PC-3 (cell line): ENCODE data around the gene TCAP. TPM values are rescaled to one million over a fixed set of nuclear protein-coding genes. Genes with fewer than 3 reads are reported as not detected.

ENCODE experiments used
- ATAC-seq: fragments of 200-7000 bp; cut with Tn5 transposase; 2 replicates; pipeline ENCODE4 v1.9.1; 2020; ENCODE audit warnings: mild to moderate bottlenecking, moderate library complexity
- BruUV-seq: library from RNA; stranded (reverse); fragments of 400-500 nt; replicated peaks from 2 replicates; lab custom pipeline; 2021; lab: Mats Ljungman, UMichigan
- CTCF ChIA-PET: fragments of 300-600 bp; sonication (Branson Sonifier 250); formaldehyde crosslinking; loops from one replicate; lab custom pipeline; 2022; ENCODE audit warnings: antibody characterized with exemption; lab: Charles Lee
- POLR2A ChIA-PET: fragments of 300-600 bp; sonication (Branson Sonifier 250); formaldehyde crosslinking; loops from one replicate; lab custom pipeline; 2022; ENCODE audit warnings: antibody characterized with exemption; ENCODE audit not compliant: unreplicated experiment; lab: Charles Lee
- DNase-seq: peaks from one replicate; pipeline ENCODE4 v3.0.0-alpha.2; 2015
- H2AFZ ChIP-seq: fragments of 300-600 bp; sonication (generic); 2 replicates; pipeline ENCODE4 v1.6.0; 2016; ENCODE audit warnings: antibody characterized with exemption, low read length
- H3F3A ChIP-seq: fragments of 300-600 bp; sonication (generic); one replicate; pipeline ENCODE4 v1.6.0; 2017; ENCODE audit warnings: antibody characterized with exemption, low read length, control low read depth, mild to moderate bottlenecking; ENCODE audit not compliant: unreplicated experiment
- H3K27ac ChIP-seq: fragments of 300-600 bp; sonication (generic); 2 replicates; pipeline ENCODE4 v1.5.1; 2016; ENCODE audit warnings: mild to moderate bottlenecking, low read length
- H3K27me3 ChIP-seq: fragments of 300-600 bp; sonication (generic); 2 replicates; pipeline ENCODE4 v1.6.1; 2016; ENCODE audit warnings: low read length, mixed read lengths
- H3K36me3 ChIP-seq: fragments of 300-600 bp; sonication (generic); 2 replicates; pipeline ENCODE4 v1.6.1; 2016; ENCODE audit warnings: low read depth, mixed run types, low read length, mixed read lengths
- H3K4me1 ChIP-seq: fragments of 300-600 bp; sonication (generic); 2 replicates; pipeline ENCODE4 v1.5.1; 2016; ENCODE audit warnings: low read length; ENCODE audit not compliant: insufficient read depth
- H3K4me2 ChIP-seq: fragments of 300-600 bp; sonication (generic); 2 replicates; pipeline ENCODE4 v1.6.0; 2016; ENCODE audit warnings: low read length
- H3K4me3 ChIP-seq: fragments of 300-600 bp; sonication (generic); 2 replicates; pipeline ENCODE4 v1.5.1; 2016; ENCODE audit warnings: mild to moderate bottlenecking, low read length, mixed read lengths
- H3K79me2 ChIP-seq: fragments of 300-600 bp; sonication (generic); 2 replicates; pipeline ENCODE4 v1.6.1; 2017; ENCODE audit warnings: low read length, mixed read lengths
- H3K9ac ChIP-seq: fragments of 300-600 bp; sonication (generic); 2 replicates; pipeline ENCODE4 v1.6.0; 2016; ENCODE audit warnings: mild to moderate bottlenecking, low read length
- H3K9me2 ChIP-seq: fragments of 300-600 bp; sonication (generic); replicated peaks from 2 replicates; pipeline ENCODE4 v1.6.1; 2016; ENCODE audit warnings: mixed run types, low read length, mixed read lengths
- H3K9me3 ChIP-seq: fragments of 300-600 bp; sonication (generic); 2 replicates; pipeline ENCODE4 v1.6.1; 2016; ENCODE audit warnings: low read length, mixed read lengths
- H4K20me1 ChIP-seq: fragments of 300-600 bp; sonication (generic); 2 replicates; pipeline ENCODE4 v1.6.1; 2016; ENCODE audit warnings: low read length, mixed read lengths
- CTCF ChIP-seq: fragments of 300-600 bp; sonication (generic); conservative IDR thresholded peaks from 2 replicates; pipeline ENCODE4 v1.5.1; 2017; ENCODE audit warnings: antibody characterized with exemption, low read depth, mild to moderate bottlenecking, low read length
- EZH2 ChIP-seq: fragments of 300-600 bp; sonication (generic); IDR thresholded peaks from one replicate; pipeline ENCODE4 v1.6.1; 2017; ENCODE audit warnings: antibody characterized with exemption, mild to moderate bottlenecking, low read length; ENCODE audit not compliant: unreplicated experiment
- EZH2phosphoT487 ChIP-seq: fragments of 300-600 bp; sonication (generic); IDR thresholded peaks from 2 replicates; pipeline ENCODE4 v1.6.1; 2018; ENCODE audit warnings: mild to moderate bottlenecking, antibody characterized with exemption, low read length, borderline replicate concordance
- intact Hi-C: fragments of 100-400 bp; cut with micrococcal nuclease; formaldehyde crosslinking; loops from 2 replicates; pipeline ENCODE4 v1.9.0; 2023
- total RNA-seq: library from RNA; depleted of rRNA; stranded (reverse); fragments of >200 nt; gene quantifications from 2 replicates; pipeline ENCODE4 v1.2.3, GENCODE V29; 2014

Gene TCAP
- total RNA-seq, 1 experiment from 2014 or later = 0.51 TPM

- ATAC-seq (no peak), DNase-seq (no peak)
- no peak overlapping the region for H3K9ac ChIP-seq
- no TSS peak for BruUV-seq
- no peaks in the 10 kb centered on the region for H3K9me2 ChIP-seq
- no peaks in the 10 kb centered on the region for H3K27me3 ChIP-seq
- no peak overlapping the region for H3K4me3 ChIP-seq
- H3K4me1 ChIP-seq = peaks cover 4% of the 10 kb centered on the region; the same call in 1 of the 2 replicates
- TF ChIP-seq EZH2 = no peak
- no peak for TF ChIP-seq EZH2phosphoT487
- TF ChIP-seq CTCF = no peak
- no peak overlapping the region for H3K27ac ChIP-seq
- no peak overlapping the region for H3K4me2 ChIP-seq
- CTCF ChIA-PET = interaction anchor here (1.1 to 1.5 kb wide), 2 partner anchors 34 to 45 kb away, joined by 3 to 4 read pairs; partner anchors contain the start of gene ERBB2
- H3K36me3 ChIP-seq = no peaks in the 10 kb centered on the region
- intact Hi-C loops = no loop called here
- no peaks in the 10 kb centered on the region for H3K9me3 ChIP-seq
- H3K79me2 ChIP-seq = no peaks in the 10 kb centered on the region
- H2AFZ ChIP-seq = no peak overlapping the region
- H4K20me1 ChIP-seq = no peaks in the 10 kb centered on the region
- H3F3A ChIP-seq = no peaks in the 10 kb centered on the region
- POLR2A ChIA-PET = no interaction called here
Observed at GRCh38 chr17:39666231-39666600, 1.1 kb downstream of the TCAP start.

GRCh38 chr17:39666601-39667261, 1.6 kb downstream of the TCAP start:
- DNase-seq = no peak
- POLR2A ChIA-PET = no interaction called here
- intact Hi-C loops = no loop called here
- no peak overlapping the region for H3K4me3 ChIP-seq
- no peak overlapping the region for H3K4me2 ChIP-seq
- no peaks in the 10 kb centered on the region for H3K79me2 ChIP-seq
- H3K27me3 ChIP-seq = no peaks in the 10 kb centered on the region
- H3K9ac ChIP-seq = no peak overlapping the region
- BruUV-seq = no TSS peak
- ATAC-seq = no peak
- CTCF ChIA-PET = interaction anchor here (1.5 kb wide), 1 partner anchor 45 kb away, joined by 4 read pairs; no protein-coding TSS in a partner anchor
- no peak overlapping the region for H2AFZ ChIP-seq
- peaks cover 4% of the 10 kb centered on the region; the same call in 1 of the 2 replicates for H3K4me1 ChIP-seq
- H3F3A ChIP-seq = no peaks in the 10 kb centered on the region
- TF ChIP-seq EZH2 (no peak), EZH2phosphoT487 (no peak), CTCF (no peak)
- H3K9me3 ChIP-seq = no peaks in the 10 kb centered on the region
- no peaks in the 10 kb centered on the region for H3K36me3 ChIP-seq
- H3K27ac ChIP-seq = no peak overlapping the region
- no peaks in the 10 kb centered on the region for H4K20me1 ChIP-seq
- H3K9me2 ChIP-seq = no peaks in the 10 kb centered on the region
